A549 (cell line): ENCODE results near the gene LDLRAD4. TPM values are rescaled to one million over a fixed set of nuclear protein-coding genes. Genes with fewer than 3 reads are reported as not detected.

Experiments
- ATAC-seq, 2 experiments: fragments of 200-7000 bp in 1 of 2; fragments of >200 bp in 1 of 2; cut with Nextera tagmentation in 1 of 2; cut with Tn5 transposase in 1 of 2; 3 replicates each; pipeline versions ENCODE4 v1.8.0 to v1.9.1; 2018 to 2020; ENCODE audit warnings: mild to moderate bottlenecking in 1 of 2, moderate library complexity in 1 of 2
- CTCF ChIA-PET: fragments of 300-600 bp; sonication (Branson Sonifier 250); formaldehyde crosslinking; extraction: SDS; loops from one replicate; lab custom pipeline; 2021; ENCODE audit warnings: antibody characterized with exemption, inconsistent platforms; lab: Yijun Ruan, JAX
- POLR2A ChIA-PET: fragments of 350-600 bp; formaldehyde crosslinking; extraction: SDS; loops from one replicate; lab custom pipeline; 2021; ENCODE audit warnings: antibody characterized with exemption, inconsistent platforms; lab: Yijun Ruan, JAX
- DNase-seq, 2 experiments: peaks; one replicate each; pipeline versions ENCODE4 v3.0.0 to v3.0.0-alpha.2; 2011 to 2016; ENCODE audit warnings: low read depth in 1 of 2, low spot score in 1 of 2
- FAIRE-seq: peaks from 2 replicates; lab custom pipeline; 2011; peaks lifted over from hg19 to GRCh38; lab: Jason Lieb, UNC
- H3K27ac ChIP-seq, 2 experiments: fragments of >200 bp; sonication (Bioruptor Twin); formaldehyde crosslinking; 3 replicates each; pipeline ENCODE4 v1.5.1; 2016 to 2017
- H3K4me1 ChIP-seq: fragments of >200 bp; sonication (Bioruptor Twin); formaldehyde crosslinking; 3 replicates; pipeline ENCODE4 v1.6.1; 2016
- H3K4me2 ChIP-seq: fragments of >200 bp; sonication (Bioruptor Twin); formaldehyde crosslinking; 3 replicates; pipeline ENCODE4 v1.6.1; 2016
- H3K4me3 ChIP-seq: fragments of >200 bp; sonication (Bioruptor Twin); formaldehyde crosslinking; 3 replicates; pipeline ENCODE4 v1.5.1; 2016
- H3K9me3 ChIP-seq: fragments of >200 bp; sonication (Bioruptor Twin); formaldehyde crosslinking; 3 replicates; pipeline ENCODE4 v1.6.1; 2016
- BCL3 ChIP-seq: fragments of >200 bp; sonication (Bioruptor Twin); formaldehyde crosslinking; IDR thresholded peaks from 3 replicates; pipeline ENCODE4 v1.6.1; 2016
- CBX2 ChIP-seq: fragments of 200-600 bp; sonication (generic); IDR thresholded peaks from 2 replicates; pipeline ENCODE4 v1.6.1; 2016; ENCODE audit warnings: low read depth, mild to moderate bottlenecking, borderline replicate concordance
- CEBPB ChIP-seq, 2 experiments: fragments of >200 bp in 1 of 2; sonication (Bioruptor Twin) in 1 of 2; formaldehyde crosslinking in 1 of 2; IDR thresholded peaks; 2 replicates each; pipeline ENCODE4 v1.6.1; 2012 to 2016
- CHD4 ChIP-seq: fragments of 200-600 bp; sonication (generic); IDR thresholded peaks from 2 replicates; pipeline ENCODE4 v1.6.1; 2016; ENCODE audit warnings: antibody characterized with exemption, mild to moderate bottlenecking, borderline replicate concordance
- EHF ChIP-seq: fragments of 250-450 bp; sonication (Bioruptor Pico); IDR thresholded peaks from 2 replicates; pipeline ENCODE4 v1.5.0; 2020; ENCODE audit warnings: mild to moderate bottlenecking
- EHMT2 ChIP-seq: fragments of 200-600 bp; sonication (generic); IDR thresholded peaks from 2 replicates; pipeline ENCODE4 v1.6.1; 2016; ENCODE audit warnings: antibody characterized with exemption, low read depth, mild to moderate bottlenecking, moderate library complexity
- ESRRA ChIP-seq: fragments of 150-350 bp; IDR thresholded peaks from 2 replicates; pipeline ENCODE4 v1.6.1; 2014; ENCODE audit warnings: mild to moderate bottlenecking, low read length, borderline replicate concordance
- FOSL2 ChIP-seq, 2 experiments: fragments of 450-650 bp in 1 of 2; fragments of >200 bp in 1 of 2; sonication (Bioruptor Twin) in 1 of 2; formaldehyde crosslinking; IDR thresholded peaks; 2 replicates each; pipeline versions ENCODE4 v1.5.0 to v1.6.1; 2016 to 2020; ENCODE audit warnings: mild to moderate bottlenecking in 1 of 2, moderate library complexity in 1 of 2
- GATA3 ChIP-seq: IDR thresholded peaks from 2 replicates; pipeline ENCODE4 v1.6.1; 2012; ENCODE audit warnings: borderline replicate concordance
- HES2 ChIP-seq: fragments of >200 bp; sonication (Bioruptor Twin); formaldehyde crosslinking; IDR thresholded peaks from 2 replicates; pipeline ENCODE4 v1.6.1; 2016
- JUN ChIP-seq, 2 experiments: fragments of >200 bp; sonication (Bioruptor Twin); formaldehyde crosslinking; IDR thresholded peaks; 2 replicates in 1 of 2; 3 replicates in 1 of 2; pipeline ENCODE4 v1.6.1; 2016 to 2017
- MAX ChIP-seq: IDR thresholded peaks from 2 replicates; pipeline ENCODE4 v1.6.1; 2012
- MAZ ChIP-seq: fragments of 150-350 bp; IDR thresholded peaks from 2 replicates; pipeline ENCODE4 v1.6.1; 2014; ENCODE audit warnings: antibody characterized with exemption, low read depth, low read length, borderline replicate concordance
- RAD21 ChIP-seq, 2 experiments: fragments of >200 bp in 1 of 2; sonication (Bioruptor Twin) in 1 of 2; formaldehyde crosslinking in 1 of 2; IDR thresholded peaks in 1 of 2; conservative IDR thresholded peaks in 1 of 2; 2 replicates in 1 of 2; 3 replicates in 1 of 2; pipeline ENCODE4 v1.6.1; 2012 to 2018; ENCODE audit warnings: inconsistent platforms in 1 of 2
- REST ChIP-seq: fragments of 200-600 bp; sonication (generic); IDR thresholded peaks from 2 replicates; pipeline ENCODE4 v1.6.1; 2016; ENCODE audit warnings: antibody characterized with exemption, mild to moderate bottlenecking, moderate library complexity
- SMC3 ChIP-seq: fragments of >200 bp; sonication (Bioruptor Twin); formaldehyde crosslinking; IDR thresholded peaks from 3 replicates; pipeline ENCODE4 v1.6.1; 2018; ENCODE audit warnings: inconsistent platforms
- USF2 ChIP-seq: fragments of 450-650 bp; IDR thresholded peaks from 2 replicates; pipeline ENCODE4 v1.6.1; 2014; ENCODE audit warnings: antibody characterized with exemption
- ZSCAN20 ChIP-seq: fragments of 250-450 bp; sonication (Bioruptor Pico); IDR thresholded peaks from 2 replicates; pipeline ENCODE4 v1.8.0; 2022; ENCODE audit warnings: mild to moderate bottlenecking, moderate library complexity
- WGBS: methylation state at CpG from one replicate; pipeline ENCODE4 v1.1.6; 2017; ENCODE audit errors: missing lambda C conversion rate; 5-methylcytosine and 5-hydroxymethylcytosine counted together
- polyA plus RNA-seq, 4 experiments: library from polyadenylated mRNA; depleted of rRNA in 3 of 4; stranded (reverse); fragments of >200 nt; fragmentation: RNase III in 1 of 4; extraction: RNeasy Plus Mini Kit Qiagen cat#74134 plus additional on column Dnase treatment in 1 of 4; gene quantifications; 2 replicates in 3 of 4; 3 replicates in 1 of 4; pipeline ENCODE4 v1.2.3, GENCODE V29; 2011 to 2017
- TF ChIP-seq, protein P1 (sequence below): IDR thresholded peaks from 2 replicates; pipeline ENCODE4 v1.6.1; 2012

Gene LDLRAD4
- polyA plus RNA-seq, 2 of the 4 experiments (the other 2 are of a cell fraction): 5.2 to 7.6 TPM

- no peak for DNase-seq
- no peaks in the 10 kb centered on the region; the same call in 2 of the 3 replicates for H3K9me3 ChIP-seq
- H3K4me3 ChIP-seq: no peak overlapping the region
- 81% methylated on average over 4 of the region's 4 CpGs for WGBS
- H3K4me1 ChIP-seq: no peaks in the 10 kb centered on the region
- ATAC-seq: no peak
- ChIA-PET CTCF (interaction anchor here (1.1 to 2.3 kb wide), 2 partner anchors 282 to 305 kb away, joined by 3 to 8 read pairs; no protein-coding TSS in a partner anchor), POLR2A (no interaction called here)
- TF ChIP-seq CHD4 (no peak), ESRRA (no peak), BCL3 (no peak), MAX (no peak), JUN (IDR thresholded peaks at IDR 0.05) (no peak), REST (no peak), RAD21 (conservative IDR thresholded peaks at IDR 0.05 in 1 of 2, IDR thresholded peaks at IDR 0.05 in 1 of 2) (no peak), CBX2 (no peak), EHF (CRISPR knock-in tag) (no peak), GATA3 (no peak), CEBPB (IDR thresholded peaks at IDR 0.05) (no peak), HES2 (no peak), USF2 (no peak), MAZ (no peak)
- TF ChIP-seq, protein P1, sequence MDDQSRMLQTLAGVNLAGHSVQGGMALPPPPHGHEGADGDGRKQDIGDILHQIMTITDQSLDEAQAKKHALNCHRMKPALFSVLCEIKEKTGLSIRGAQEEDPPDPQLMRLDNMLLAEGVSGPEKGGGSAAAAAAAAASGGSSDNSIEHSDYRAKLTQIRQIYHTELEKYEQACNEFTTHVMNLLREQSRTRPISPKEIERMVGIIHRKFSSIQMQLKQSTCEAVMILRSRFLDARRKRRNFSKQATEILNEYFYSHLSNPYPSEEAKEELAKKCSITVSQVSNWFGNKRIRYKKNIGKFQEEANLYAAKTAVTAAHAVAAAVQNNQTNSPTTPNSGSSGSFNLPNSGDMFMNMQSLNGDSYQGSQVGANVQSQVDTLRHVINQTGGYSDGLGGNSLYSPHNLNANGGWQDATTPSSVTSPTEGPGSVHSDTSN: no peak
- TF ChIP-seq, all 56 proteins: peak for 0
- no peak for FAIRE-seq
- H3K4me2 ChIP-seq: no peak overlapping the region
- no peak overlapping the region for H3K27ac ChIP-seq
Measured at GRCh38 chr18:13521418-13521817, 302.9 kb downstream of the LDLRAD4 start.

GRCh38 chr18:13522256-13522655 lies 303.7 kb downstream of the LDLRAD4 start:
- no peaks in the 10 kb centered on the region; the same call in 2 of the 3 replicates for H3K9me3 ChIP-seq
- 72% methylated on average over 2 of the region's 2 CpGs for WGBS
- FAIRE-seq (no peak), DNase-seq (no peak), ATAC-seq (no peak)
- H3K4me2 ChIP-seq: no peak overlapping the region
- no peak overlapping the region for H3K27ac ChIP-seq
- no peak for TF ChIP-seq USF2
- no peak for TF ChIP-seq SMC3
- no peak for TF ChIP-seq EHMT2
- TF ChIP-seq MAZ: no peak
- no peak for TF ChIP-seq FOSL2 (IDR thresholded peaks at IDR 0.05)
- TF ChIP-seq FOSL2 (CRISPR knock-in tag; IDR thresholded peaks at IDR 0.05): no peak
- TF ChIP-seq CBX2: no peak
- no peak for TF ChIP-seq ZSCAN20 (CRISPR knock-in tag)
- ChIA-PET POLR2A (no interaction called here), CTCF (interaction anchor here (2.3 kb wide), 1 partner anchor 306 kb away, joined by 8 read pairs; no protein-coding TSS in a partner anchor)
- no peaks in the 10 kb centered on the region for H3K4me1 ChIP-seq
- H3K4me3 ChIP-seq: no peak overlapping the region
